Astrocyte of the hippocampus (primary cell): Measurements from ENCODE around the gene CASTOR1.

Experiments used
- DNase-seq: peaks from one replicate; pipeline ENCODE4 v3.0.0; 2011; ENCODE audit warnings: low read depth, low spot score

Gene CASTOR1

GRCh38 chr22:30265823-30266444, 23.4 kb downstream of the CASTOR1 start:
- no peak for DNase-seq

DNA sequence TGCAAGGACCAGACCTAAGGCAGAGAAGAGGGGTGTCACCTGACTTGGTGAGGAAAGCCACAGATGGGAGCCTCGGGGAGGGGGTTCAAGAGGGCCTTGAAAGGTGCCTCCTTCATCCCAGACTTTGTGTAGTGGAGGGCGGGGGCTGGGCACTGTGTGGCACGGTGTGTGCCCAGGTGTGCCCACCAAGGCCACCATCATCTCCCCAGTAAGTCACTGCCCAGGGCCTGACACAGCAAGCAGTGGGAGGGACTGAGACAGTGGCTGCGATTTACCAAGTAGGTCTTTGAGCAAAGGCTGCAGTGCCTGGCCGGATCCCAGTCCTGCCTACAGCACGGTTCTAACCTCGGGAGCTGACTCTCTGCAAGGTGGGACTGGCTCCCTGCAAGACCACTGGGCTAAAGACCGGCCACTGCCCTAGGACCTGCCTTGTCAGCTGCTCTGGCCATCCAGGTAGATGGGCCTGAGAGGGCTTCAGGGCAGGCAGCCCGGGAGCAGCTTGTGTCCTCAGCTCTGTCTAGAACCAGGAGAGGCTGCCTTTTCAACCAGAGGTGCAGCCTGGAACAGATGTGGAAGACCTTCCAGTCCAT, 24.1 kb downstream of the CASTOR1 start:
- DNase-seq, result no peak

DNA sequence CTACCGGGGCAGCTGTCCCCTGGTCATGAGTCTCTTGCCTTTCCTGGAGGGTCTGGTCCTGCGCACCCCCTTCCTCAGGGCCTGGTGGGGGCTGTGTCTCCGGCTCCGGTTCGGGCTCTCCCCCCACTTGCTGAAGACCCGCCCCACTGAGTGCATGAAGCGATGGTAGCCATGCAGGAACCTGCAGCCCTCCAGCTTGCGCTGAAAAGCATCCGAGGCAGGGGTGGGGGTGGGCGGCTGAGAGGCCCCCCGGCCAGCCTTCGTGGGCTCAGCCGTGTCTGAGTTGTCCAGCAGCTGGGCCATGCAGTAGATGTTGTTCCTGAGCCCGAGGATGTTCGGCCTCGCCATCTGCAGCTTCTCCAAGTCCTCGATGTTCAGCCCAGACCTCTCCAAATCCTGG, 25.4 kb downstream of the CASTOR1 start:
- DNase-seq, result no peak

GRCh38 chr22:30262917-30263741, 26.2 kb downstream of the CASTOR1 start:
- peak; percentile 87 for DNase-seq

- DNase-seq, result no peak
Observed at GRCh38 chr22:30262112-30262511, 27.2 kb downstream of the CASTOR1 start.

- no peak for DNase-seq
Observed at GRCh38 chr22:30261134-30261533, 28.2 kb downstream of the CASTOR1 start.

- DNase-seq, result no peak
Observed at GRCh38 chr22:30260682-30261081, 28.6 kb downstream of the CASTOR1 start.

- DNase-seq, result no peak
Observed at GRCh38 chr22:30260276-30260675, 29.0 kb downstream of the CASTOR1 start.

DNA sequence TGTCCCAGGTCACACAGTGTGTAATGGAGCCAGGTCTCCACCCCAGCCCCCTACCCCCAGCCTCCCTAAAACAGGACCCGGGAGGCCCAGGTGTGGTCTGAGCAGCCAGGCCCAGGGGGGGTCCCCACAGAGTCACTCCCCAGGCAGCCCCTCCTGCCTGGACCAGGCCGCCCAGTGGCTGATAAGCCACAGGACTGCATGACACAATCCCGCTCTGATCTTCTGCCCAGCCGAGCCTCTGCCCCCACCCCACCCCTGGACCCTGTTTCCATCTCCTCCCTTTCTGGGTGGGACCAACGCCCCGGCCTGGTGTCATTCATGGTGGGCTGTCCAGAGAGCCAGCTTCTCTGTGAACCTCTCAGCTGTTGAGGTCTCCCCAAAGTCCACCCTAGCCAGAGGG, 35.0 kb downstream of the CASTOR1 start:
- DNase-seq, result peak; percentile 61

- DNase-seq, result peak; percentile 95
Observed at GRCh38 chr22:30253205-30253852, 36.0 kb downstream of the CASTOR1 start.

DNA sequence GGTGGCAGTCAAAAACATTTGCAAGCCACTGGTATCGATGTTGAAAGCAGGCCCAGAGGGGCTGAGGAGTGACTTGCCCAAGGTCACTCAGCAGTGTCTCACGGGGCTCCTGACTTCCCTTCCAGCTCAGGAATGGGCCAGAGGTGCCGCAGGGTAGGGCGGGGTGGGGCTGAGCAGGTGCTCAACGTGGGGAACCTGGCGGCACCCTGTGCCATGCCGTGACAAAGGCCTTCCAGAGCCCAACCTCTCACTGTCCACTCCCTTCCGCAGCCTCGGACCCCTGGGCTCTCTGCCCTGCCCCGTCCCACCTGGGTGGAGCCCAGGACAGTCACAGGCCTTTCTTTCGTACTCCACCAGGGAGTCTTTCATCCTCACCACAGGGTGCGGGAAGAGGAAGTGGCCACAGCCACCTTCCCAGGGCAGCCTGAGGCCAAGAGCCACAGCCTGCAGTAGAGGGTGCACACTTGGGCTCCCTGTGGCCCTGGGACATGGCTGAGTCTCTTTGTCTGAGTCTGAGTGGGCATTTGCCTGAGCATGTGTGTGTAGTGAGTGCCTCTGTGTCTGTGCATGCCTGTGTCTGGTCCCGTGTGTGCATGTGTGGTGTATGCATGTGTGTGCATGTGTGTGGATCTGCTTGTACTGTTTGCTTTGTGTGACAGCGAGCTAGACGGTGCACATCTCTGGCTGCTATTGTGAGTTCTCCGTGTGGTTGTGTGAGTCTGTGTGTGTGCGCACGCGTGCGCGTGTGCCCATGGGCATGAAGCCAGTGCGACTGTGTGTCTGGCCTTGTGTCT, 36.7 kb downstream of the CASTOR1 start:
- DNase-seq, result peak; percentile 47

GRCh38 chr22:30251711-30252110, 37.6 kb downstream of the CASTOR1 start:
- DNase-seq, result peak; percentile 84

DNA sequence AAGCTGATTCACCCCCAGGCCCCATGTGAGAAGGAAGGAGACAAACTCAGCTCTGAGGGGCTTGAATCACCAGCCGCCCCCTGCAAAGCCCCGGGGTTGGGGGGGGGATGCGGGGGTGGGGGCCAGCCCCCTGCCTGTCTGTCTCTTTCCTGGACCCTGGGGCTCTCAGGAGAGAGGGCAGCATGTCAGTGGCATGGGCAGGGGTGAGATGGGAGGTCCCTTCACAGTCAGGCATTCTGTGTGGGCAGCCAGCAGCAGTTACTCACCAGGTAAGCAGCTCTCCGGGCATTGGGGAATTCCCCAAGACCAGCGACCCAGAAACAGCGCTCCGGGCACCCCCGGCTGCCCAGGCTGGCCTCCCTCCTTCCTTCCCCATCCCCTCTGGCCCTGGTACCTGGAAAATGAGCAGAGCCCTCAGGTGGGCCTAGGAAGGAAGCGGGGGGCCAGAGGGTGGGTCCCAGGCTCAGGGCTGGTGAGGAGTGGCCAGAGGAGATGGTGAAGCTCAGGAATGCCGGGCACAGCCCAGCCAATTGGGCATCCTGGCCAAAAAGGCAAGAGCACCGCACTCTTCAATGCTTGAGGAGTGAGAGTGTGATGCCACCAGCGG, 38.5 kb downstream of the CASTOR1 start:
- peak; percentile 92 for DNase-seq

GRCh38 chr22:30250039-30250565, 39.2 kb downstream of the CASTOR1 start:
- DNase-seq, result no peak

DNA sequence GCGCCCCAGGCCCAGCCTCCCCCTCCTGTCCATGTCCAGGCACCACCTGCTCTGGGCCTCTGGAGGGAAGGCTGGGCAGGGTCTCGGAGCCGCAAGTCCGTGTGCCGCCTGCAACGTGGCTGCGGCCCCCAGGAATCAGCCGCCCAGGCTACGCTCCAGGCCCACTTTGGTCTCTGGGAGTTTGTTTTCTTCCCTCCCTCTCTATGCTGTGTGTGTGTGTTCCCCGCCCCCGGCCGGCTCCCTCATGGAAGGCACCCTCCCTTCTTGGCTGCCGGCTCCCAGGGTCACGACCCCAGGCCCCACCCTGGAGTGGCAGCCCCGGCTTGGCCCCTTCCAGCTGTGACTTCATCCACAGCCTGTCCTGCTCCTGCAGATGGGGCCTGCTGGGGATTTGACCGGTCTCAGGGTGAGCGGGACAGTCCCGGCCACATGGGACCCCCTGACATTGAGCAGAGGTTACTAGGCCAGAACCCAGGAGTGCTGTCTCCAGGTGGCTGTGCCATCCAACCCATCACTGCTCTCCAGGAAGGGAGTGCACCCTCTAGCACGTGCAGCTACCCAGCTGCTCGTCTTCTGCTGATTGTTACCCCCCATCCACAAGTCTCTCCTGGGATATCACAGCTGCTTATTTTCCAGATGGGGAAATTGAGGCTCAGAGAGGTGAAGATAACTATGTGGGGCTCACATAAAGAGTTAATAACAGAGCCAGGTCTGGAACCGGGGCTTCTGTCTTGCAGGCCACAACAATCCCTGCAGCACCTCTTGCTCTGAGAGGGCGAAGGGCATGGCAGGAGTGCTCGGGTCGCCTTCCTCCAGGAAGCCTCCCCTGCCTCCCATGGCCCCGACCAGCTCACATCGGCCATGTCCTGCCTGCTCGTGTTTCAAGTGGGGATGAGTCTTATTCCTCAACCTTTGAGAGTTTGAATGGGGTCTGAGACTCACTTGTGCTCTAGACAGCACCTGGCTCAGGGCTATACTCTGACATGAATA, 40.0 kb downstream of the CASTOR1 start:
- peak; percentile 42 for DNase-seq

- DNase-seq, result peak; percentile 30
Observed at GRCh38 chr22:30248484-30248883, 40.8 kb downstream of the CASTOR1 start.

DNA sequence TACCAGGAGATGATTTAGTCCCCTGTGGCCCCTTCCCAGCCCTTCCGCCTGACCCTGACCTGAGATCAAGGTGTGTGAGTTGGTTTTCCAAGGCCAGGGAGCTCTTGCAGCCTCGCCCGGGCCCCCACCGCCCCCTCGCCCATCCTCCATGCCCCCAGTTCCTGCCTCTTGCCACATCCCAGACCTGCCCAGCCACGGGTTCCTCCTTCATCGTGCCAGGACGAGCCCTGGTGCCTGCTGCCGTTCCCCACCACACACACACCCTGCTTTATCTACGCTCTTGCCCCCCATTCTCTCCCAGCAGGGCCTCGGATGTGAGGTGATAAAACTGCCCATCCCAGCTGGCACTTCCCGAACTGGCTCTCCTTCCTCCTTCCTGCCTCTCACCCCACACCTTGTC, 41.3 kb downstream of the CASTOR1 start:
- peak; percentile 20 for DNase-seq

GRCh38 chr22:30247561-30247960, 41.7 kb downstream of the CASTOR1 start:
- DNase-seq, result peak; percentile 13

DNA sequence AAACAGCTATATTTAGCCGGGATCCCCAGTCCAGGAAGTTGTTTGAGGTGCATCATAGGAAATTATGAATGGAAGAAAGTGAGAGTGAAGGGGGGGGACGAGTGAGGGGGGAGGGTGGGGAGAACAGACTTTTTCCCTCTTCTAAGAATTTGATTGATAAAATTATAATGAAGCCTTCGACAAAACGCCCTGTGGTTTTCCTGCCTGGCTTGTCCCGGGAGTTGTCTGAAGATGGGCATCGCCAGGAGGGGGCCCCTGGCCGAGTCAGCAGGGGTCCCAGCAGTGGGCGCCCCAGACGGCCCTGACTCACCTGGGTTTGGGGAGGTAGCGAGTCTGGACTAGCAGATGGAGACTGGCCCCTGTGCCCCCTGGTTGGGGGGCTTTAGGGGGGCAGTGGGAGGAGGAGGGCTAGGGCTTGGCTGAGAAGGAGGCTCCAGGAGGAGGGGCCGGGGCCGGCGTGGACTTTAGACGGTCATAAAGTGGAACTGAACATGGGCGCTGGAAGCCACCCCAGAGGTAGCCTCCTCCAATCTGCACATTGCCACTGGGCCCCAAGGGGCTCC, 42.4 kb downstream of the CASTOR1 start:
- DNase-seq, result peak; percentile 76
